Ovary (tissue), 9 donors: Measurements from ENCODE around the gene RPRML. TPM values are rescaled to one million over a fixed set of nuclear protein-coding genes. Genes with fewer than 3 reads are reported as not detected.

Experiments used
- DNase-seq, 5 donors: peaks; one replicate each; pipeline ENCODE4 v3.0.0-alpha.2; 2019 to 2020
- H3K27ac ChIP-seq, 2 donors: fragments of 200-600 bp; one replicate each; pipeline versions ENCODE4 v1.5.1 to v1.8.0; 2019 to 2022
- H3K27me3 ChIP-seq: fragments of 200-600 bp; one replicate; pipeline ENCODE4 v1.8.0; 2022
- H3K36me3 ChIP-seq: fragments of 200-600 bp; sonication (generic); one replicate; pipeline ENCODE4 v1.5.1; 2019
- H3K4me1 ChIP-seq: one replicate; pipeline ENCODE4 v1.8.1; 2013; ENCODE audit warnings: mild to moderate bottlenecking, moderate library complexity; ENCODE audit not compliant: insufficient read depth
- H3K4me3 ChIP-seq: fragments of 200-600 bp; sonication (generic); one replicate; pipeline ENCODE4 v1.5.1; 2017
- H3K9me3 ChIP-seq, 2 donors: fragments of 200-600 bp in 1 of 2; sonication (generic) in 1 of 2; one replicate each; pipeline versions ENCODE4 v1.5.1 to v1.8.1; 2013 to 2019; ENCODE audit warnings: mild to moderate bottlenecking in 1 of 2, moderate library complexity in 1 of 2
- EP300 ChIP-seq: sonication (generic); formaldehyde crosslinking; IDR thresholded peaks from one replicate; pipeline ENCODE4 v1.6.1; 2017; ENCODE audit warnings: antibody characterized with exemption
- POLR2A ChIP-seq: fragments of 450-650 bp; IDR thresholded peaks from one replicate; pipeline ENCODE4 v1.6.1; 2017; ENCODE audit warnings: antibody characterized with exemption, mild to moderate bottlenecking, moderate library complexity
- WGBS, 3 donors: extraction: QIAGEN DNeasy Blood & Tissue Kit in 1 of 3; methylation state at CpG; one replicate each; pipeline versions ENCODE4 v1.1.5 to v1.1.7; 2013 to 2017; 5-methylcytosine and 5-hydroxymethylcytosine counted together
- intact Hi-C, 4 donors: fragments of 100-400 bp; cut with DNase I; formaldehyde crosslinking; loops; one replicate each; pipeline versions ENCODE4 v1.11.0 to v1.15.1; 2022 to 2023
- microRNA-seq, 3 donors: library from miRNA; unstranded; fragments of <30 nt; microRNA quantifications; one replicate each; pipeline versions ENCODE4 to v1.2.0, GENCODE V29; 2019 to 2020
- polyA plus RNA-seq, 2 donors: library from polyadenylated mRNA; stranded (reverse); fragments of 200-250 nt in 1 of 2; fragments of 350-450 nt in 1 of 2; fragmentation: Illumina TruSeq in 1 of 2; extraction: RNeasy Lipid Tissue Mini Kit (QIAGEN cat#74804) in 1 of 2; gene quantifications; one replicate each; pipeline ENCODE4 v1.2.3, GENCODE V29; 2013 to 2014
- small RNA-seq: library from RNA; depleted of rRNA; stranded (forward); fragments of <200 nt; gene quantifications from one replicate; pipeline ENCODE3, GENCODE V24; 2016
- total RNA-seq, 7 donors: library from RNA; depleted of rRNA in 2 of 7; stranded (reverse); fragments of >200 nt in 2 of 7; fragmentation: NEBNext Ultra II Directional in 3 of 7; extraction: Animal tissue kit (Norgen Biotek cat#: 25700) in 3 of 7; gene quantifications; one replicate each; pipeline versions ENCODE4 v1.1.0 to v1.2.4, GENCODE V29; 2016 to 2023
- TF ChIP-seq, protein P1 (sequence below), 3 donors: fragments of 450-650 bp in 2 of 3; fragments of 200-600 bp in 1 of 3; IDR thresholded peaks; one replicate each; pipeline versions ENCODE4 v1.5.1 to v1.8.0; 2016 to 2022; ENCODE audit warnings: antibody characterized with exemption in 3 of 3, mild to moderate bottlenecking in 1 of 3
- donor health status: DM: no; HTN: no; CAD: no; lungs with moderate emphysema.
- donor health status: DM: no; HTN: no; CAD: no.
- donor health status: Bipolar disorder and iron deficiency.
- donor health status: DM: yes; HTN: yes; CAD: no.
- donor health status: DM: no; HTN: no; CAD: no.
- donor health status: DM: yes; HTN: yes; CAD: no.

Gene RPRML
- total and polyA plus RNA-seq, 9 donors = 0.69 TPM; not detected in 8

- H3K36me3 ChIP-seq = no peaks in the 10 kb centered on the region
These were observed 47.5 kb downstream of the RPRML start for GRCh38 chr17:46931596-46931995.

GRCh38 chr17:46930051-46930450, 49.0 kb downstream of the RPRML start:
- no peaks in the 10 kb centered on the region for H3K9me3 ChIP-seq
- DNase-seq = no peak
- H3K27ac ChIP-seq = no peak overlapping the region
- peaks cover 4% of the 10 kb centered on the region for H3K4me1 ChIP-seq
- no peaks in the 10 kb centered on the region for H3K27me3 ChIP-seq
- intact Hi-C loops = no loop called here
- WGBS, 3 donors = 89 to 95% (median 91%) methylated on average over 4 of the region's 4 CpGs
- TF ChIP-seq POLR2A = no peak
- H3K36me3 ChIP-seq = no peaks in the 10 kb centered on the region
- H3K4me3 ChIP-seq = no peak overlapping the region

More at GRCh38 chr17:46931596-46931995, 47.5 kb downstream of the RPRML start:
- TF ChIP-seq EP300 (no peak), POLR2A (no peak)
- TF ChIP-seq, protein P1, sequence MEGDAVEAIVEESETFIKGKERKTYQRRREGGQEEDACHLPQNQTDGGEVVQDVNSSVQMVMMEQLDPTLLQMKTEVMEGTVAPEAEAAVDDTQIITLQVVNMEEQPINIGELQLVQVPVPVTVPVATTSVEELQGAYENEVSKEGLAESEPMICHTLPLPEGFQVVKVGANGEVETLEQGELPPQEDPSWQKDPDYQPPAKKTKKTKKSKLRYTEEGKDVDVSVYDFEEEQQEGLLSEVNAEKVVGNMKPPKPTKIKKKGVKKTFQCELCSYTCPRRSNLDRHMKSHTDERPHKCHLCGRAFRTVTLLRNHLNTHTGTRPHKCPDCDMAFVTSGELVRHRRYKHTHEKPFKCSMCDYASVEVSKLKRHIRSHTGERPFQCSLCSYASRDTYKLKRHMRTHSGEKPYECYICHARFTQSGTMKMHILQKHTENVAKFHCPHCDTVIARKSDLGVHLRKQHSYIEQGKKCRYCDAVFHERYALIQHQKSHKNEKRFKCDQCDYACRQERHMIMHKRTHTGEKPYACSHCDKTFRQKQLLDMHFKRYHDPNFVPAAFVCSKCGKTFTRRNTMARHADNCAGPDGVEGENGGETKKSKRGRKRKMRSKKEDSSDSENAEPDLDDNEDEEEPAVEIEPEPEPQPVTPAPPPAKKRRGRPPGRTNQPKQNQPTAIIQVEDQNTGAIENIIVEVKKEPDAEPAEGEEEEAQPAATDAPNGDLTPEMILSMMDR (IDR thresholded peaks at IDR 0.05) = no peak
- WGBS, 3 donors = 85 to 90% (median 88%) methylated on average over 4 of the region's 4 CpGs
- Histone ChIP-seq H3K27me3 (no peaks in the 10 kb centered on the region), H3K4me3 (no peak overlapping the region), H3K27ac (no peak overlapping the region), H3K4me1 (peaks cover 4% of the 10 kb centered on the region), H3K9me3 (no peaks in the 10 kb centered on the region)
- DNase-seq = no peak
- intact Hi-C loops = no loop called here

DNA sequence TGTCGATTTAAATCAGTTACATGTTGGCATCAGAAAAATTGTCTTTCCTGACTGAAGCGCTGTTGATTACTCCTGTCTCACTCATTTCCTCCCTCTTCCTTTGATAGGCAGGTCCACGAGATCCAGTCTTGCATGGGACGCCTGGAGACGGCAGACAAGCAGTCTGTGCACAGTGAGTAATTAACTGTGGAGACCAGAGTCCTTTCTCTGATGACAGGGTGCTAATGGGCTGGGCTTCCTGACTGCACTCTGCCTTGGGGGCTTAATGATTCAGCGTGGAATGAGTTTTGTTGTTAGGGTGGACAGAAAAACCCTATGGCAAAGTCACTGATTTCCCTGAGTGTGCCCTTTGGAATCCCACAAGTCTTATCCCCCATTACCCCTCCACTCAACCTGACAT, 49.6 kb downstream of the RPRML start:
- Histone ChIP-seq H3K4me3 (no peak overlapping the region), H3K4me1 (peaks cover 4% of the 10 kb centered on the region), H3K9me3 (no peaks in the 10 kb centered on the region), H3K36me3 (no peaks in the 10 kb centered on the region), H3K27me3 (no peaks in the 10 kb centered on the region), H3K27ac (no peak overlapping the region)
- TF ChIP-seq, protein P1 (IDR thresholded peaks at IDR 0.05) = no peak
- TF ChIP-seq EP300 (no peak), POLR2A (no peak)
- 72 to 84% (median 72%) methylated on average over 6 of the region's 6 CpGs for WGBS, 3 donors
- intact Hi-C loops = no loop called here
- no peak for DNase-seq

- no peak overlapping the region for H3K27ac ChIP-seq
- H3K9me3 ChIP-seq = no peaks in the 10 kb centered on the region
- H3K36me3 ChIP-seq = no peaks in the 10 kb centered on the region
- no peak overlapping the region for H3K4me3 ChIP-seq
- WGBS, 3 donors = 65 to 79% (median 72%) methylated on average over 10 of the region's 10 CpGs
- intact Hi-C loops = no loop called here
- H3K4me1 ChIP-seq = peaks cover 4% of the 10 kb centered on the region
- H3K27me3 ChIP-seq = no peaks in the 10 kb centered on the region
- no peak for TF ChIP-seq POLR2A
- TF ChIP-seq, protein P1 (IDR thresholded peaks at IDR 0.05) = no peak
- no peak for TF ChIP-seq EP300
- no peak for DNase-seq
These were observed 50.4 kb downstream of the RPRML start for GRCh38 chr17:46928467-46929261.

Small RNA genes lying within 50 kb of the gene (microRNA-seq; reads per million reads assigned to microRNA genes)
- 0 reads per million in 3 donors for gene MIR5089

Small RNA genes lying within 50 kb of the gene (small RNA-seq; reads per million reads assigned to genes)
- gene MIR5089 = not detected

Other genes with a start within 250 kb of the RPRML start
- gene WNT3, start 160.6 kb downstream of the RPRML start, total RNA-seq = under 1 TPM in 6 of 7 donors, not detected in 1; 0.23 to 0.87 (median 0.54) TPM
- 1 to 10 TPM in 1 of 2 donors, under 1 TPM in 1; 0.52 to 1.7 TPM for gene WNT3, start 160.6 kb downstream of the RPRML start, polyA plus RNA-seq
- under 1 TPM in 1 of 7 donors, not detected in 6; 0.50 TPM for gene WNT9B, start 127.7 kb downstream of the RPRML start, total RNA-seq
- under 1 TPM; 0.08 to 0.10 TPM for gene WNT9B, start 127.7 kb downstream of the RPRML start, polyA plus RNA-seq
- 10 to 100 TPM; 29.9 to 79.3 (median 59.9) TPM for gene GOSR2, start 56.1 kb downstream of the RPRML start, total RNA-seq
- 10 to 100 TPM; 24.2 to 53.1 TPM for gene GOSR2, start 56.1 kb downstream of the RPRML start, polyA plus RNA-seq
- 10 to 100 TPM; 29.8 to 76.8 (median 64.6) TPM for gene CDC27, start 210.0 kb upstream of the RPRML start, total RNA-seq
- 10 to 100 TPM; 20.5 to 37.8 TPM for gene CDC27, start 210.0 kb upstream of the RPRML start, polyA plus RNA-seq
- gene MYL4, start 230.1 kb upstream of the RPRML start, total RNA-seq = under 1 TPM in 2 of 7 donors, not detected in 5; 0.33 to 0.79 TPM
- under 1 TPM; 0.28 to 0.41 TPM for gene MYL4, start 230.1 kb upstream of the RPRML start, polyA plus RNA-seq